ENCODE data around the gene FEM1C.

DNA sequence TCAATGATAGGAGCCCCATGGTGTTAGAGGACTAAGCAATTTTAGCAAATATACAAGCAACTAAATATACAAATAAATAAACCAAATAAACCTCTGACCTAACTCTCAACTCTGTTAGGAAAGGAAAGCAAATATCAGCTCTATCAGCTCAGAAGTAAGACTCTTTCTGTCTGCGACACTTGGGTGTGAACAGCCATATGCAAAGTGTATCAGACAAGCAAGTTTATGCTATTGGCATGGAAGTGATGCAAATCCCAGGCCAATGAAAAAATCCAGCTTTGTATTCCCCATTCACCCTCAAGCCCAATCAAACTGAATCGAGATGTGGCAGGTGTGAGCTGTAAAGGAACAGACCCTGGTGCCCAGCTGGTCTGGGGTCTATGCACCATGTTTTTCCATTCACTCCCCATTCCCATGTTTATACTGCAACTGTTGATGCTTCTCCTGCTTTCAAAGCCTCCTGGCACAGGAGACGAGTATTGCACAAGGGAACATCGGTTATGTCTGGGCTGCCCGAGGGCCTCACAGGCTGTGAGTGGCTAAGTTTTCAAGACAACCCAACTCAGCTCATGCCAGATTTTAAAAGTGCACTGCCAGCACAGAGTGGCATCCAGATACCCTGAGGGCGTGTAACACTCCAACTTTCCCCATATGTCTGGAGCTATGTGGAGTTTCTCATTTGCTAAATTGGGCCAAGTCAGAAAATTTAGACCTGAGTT lies 73.1 kb downstream of the FEM1C start:
- TF ChIP-seq, protein P1, sequence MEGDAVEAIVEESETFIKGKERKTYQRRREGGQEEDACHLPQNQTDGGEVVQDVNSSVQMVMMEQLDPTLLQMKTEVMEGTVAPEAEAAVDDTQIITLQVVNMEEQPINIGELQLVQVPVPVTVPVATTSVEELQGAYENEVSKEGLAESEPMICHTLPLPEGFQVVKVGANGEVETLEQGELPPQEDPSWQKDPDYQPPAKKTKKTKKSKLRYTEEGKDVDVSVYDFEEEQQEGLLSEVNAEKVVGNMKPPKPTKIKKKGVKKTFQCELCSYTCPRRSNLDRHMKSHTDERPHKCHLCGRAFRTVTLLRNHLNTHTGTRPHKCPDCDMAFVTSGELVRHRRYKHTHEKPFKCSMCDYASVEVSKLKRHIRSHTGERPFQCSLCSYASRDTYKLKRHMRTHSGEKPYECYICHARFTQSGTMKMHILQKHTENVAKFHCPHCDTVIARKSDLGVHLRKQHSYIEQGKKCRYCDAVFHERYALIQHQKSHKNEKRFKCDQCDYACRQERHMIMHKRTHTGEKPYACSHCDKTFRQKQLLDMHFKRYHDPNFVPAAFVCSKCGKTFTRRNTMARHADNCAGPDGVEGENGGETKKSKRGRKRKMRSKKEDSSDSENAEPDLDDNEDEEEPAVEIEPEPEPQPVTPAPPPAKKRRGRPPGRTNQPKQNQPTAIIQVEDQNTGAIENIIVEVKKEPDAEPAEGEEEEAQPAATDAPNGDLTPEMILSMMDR (IDR thresholded peaks at IDR 0.05 in 8 of 11, conservative IDR thresholded peaks at IDR 0.05 in 3 of 11), result no peak
- TF ChIP-seq POLR2A (IDR thresholded peaks at IDR 0.05) (no peak), POLR2AphosphoS5 (IDR thresholded peaks at IDR 0.05) (no peak)

All from spleen (tissue), 7 donors.